ENCODE measurements around the gene MGMT. TPM values are rescaled to one million over a fixed set of nuclear protein-coding genes. Genes with fewer than 3 reads are reported as not detected.

Gene MGMT
- polyA plus RNA-seq, 1 of the 3 experiments (the other 2 are of a cell fraction), result 10.8 TPM

DNA sequence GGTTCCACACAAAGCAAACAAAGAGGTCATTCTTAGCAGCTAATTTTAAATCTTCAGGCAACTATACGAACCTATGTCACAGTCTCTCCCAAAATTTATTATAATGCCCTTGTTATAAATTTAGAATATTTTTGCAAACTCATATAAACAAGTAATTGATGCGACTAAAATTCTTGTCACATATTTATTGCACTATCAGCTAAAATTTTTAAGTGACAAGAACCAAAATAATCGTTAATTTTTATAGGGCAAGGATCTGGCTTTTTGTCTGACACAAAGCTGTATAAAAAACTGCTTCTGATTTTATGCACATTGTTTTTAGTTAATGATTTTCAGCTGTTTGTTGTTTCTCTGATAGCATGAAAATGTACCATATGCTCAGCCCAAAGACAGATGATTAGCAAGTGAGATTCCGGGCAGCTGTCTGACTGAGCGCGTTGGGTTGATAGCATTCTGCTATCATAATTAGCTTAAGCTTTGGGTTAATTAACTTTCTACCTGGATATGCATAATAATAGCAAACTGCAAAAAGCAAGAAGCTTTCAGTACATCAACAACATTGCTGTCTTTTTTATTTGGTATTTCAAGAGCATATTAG lies 136.0 kb downstream of the MGMT start:
- TF ChIP-seq MXI1 (IDR thresholded peaks at IDR 0.05; ENCODE audit: low read depth, low read length), result peak; percentile 34; the same call in 1 of the 2 replicates
- TF ChIP-seq FOXM1 (IDR thresholded peaks at IDR 0.05; ENCODE audit: low read depth), result no peak
- TF ChIP-seq TEAD4 (IDR thresholded peaks at IDR 0.05; ENCODE audit: borderline replicate concordance, insufficient read depth), result no peak
- no peak for TF ChIP-seq YY1 (IDR thresholded peaks at IDR 0.05; ENCODE audit: low read depth)
- TF ChIP-seq ELF1 (IDR thresholded peaks at IDR 0.05), result no peak
- peak in 1 of 2 experiments; percentile 75; a peak in 2 of 4 replicates for TF ChIP-seq EP300 (IDR thresholded peaks at IDR 0.05; ENCODE audit: borderline replicate concordance in 1 of 2, low read depth in 1 of 2, low read length in 1 of 2)
- peak; percentile 45; the same call in 1 of the 2 replicates for TF ChIP-seq FOXJ3 (CRISPR knock-in tag; IDR thresholded peaks at IDR 0.05)
- TF ChIP-seq RCOR1 (IDR thresholded peaks at IDR 0.05; ENCODE audit: low read length), result peak; percentile 80
- TF ChIP-seq CHD2 (IDR thresholded peaks at IDR 0.05; ENCODE audit: low read length, partially characterized antibody), result peak; percentile 42
- TF ChIP-seq GATA2 (CRISPR knock-in tag; IDR thresholded peaks at IDR 0.05), result peak; percentile 65
- ChIA-PET POLR2A (no interaction called here), CTCF (interaction anchor here (0.6 to 1.2 kb wide), 3 partner anchors 224 to 1696 kb away, joined by 3 read pairs; partner anchors contain the start of gene PTPRE)
- no peak overlapping the region for H2AFZ ChIP-seq (ENCODE audit: low read depth)
- no peak overlapping the region for H3K9ac ChIP-seq
- DNase-seq, result peak; percentile 68
- no peak overlapping the region for H3K4me3 ChIP-seq (ENCODE audit: low read depth in 2 of 2, low read length in 1 of 2)
- no peaks in the 10 kb centered on the region for H3K79me2 ChIP-seq (ENCODE audit: insufficient read depth)
- peak overlapping the region in 1 of 2 experiments; percentile 88; a peak in 2 of 4 replicates for H3K27ac ChIP-seq (ENCODE audit: low read depth in 2 of 2, low read length in 1 of 2)
- no peaks in the 10 kb centered on the region for H3K36me3 ChIP-seq (replicated peaks in 1 of 2; ENCODE audit: control insufficient read depth in 1 of 2, insufficient read depth in 2 of 2, low read length in 1 of 2)
- no peaks in the 10 kb centered on the region for H3F3A ChIP-seq (replicated peaks; ENCODE audit: insufficient read depth)
- no peaks in the 10 kb centered on the region for H3K27me3 ChIP-seq (ENCODE audit: insufficient read depth)
- WGBS (ENCODE audit: low lambda C conversion rate), result 44% methylated on average over 6 of the region's 6 CpGs
- H3K9me2 ChIP-seq, result no peaks in the 10 kb centered on the region
- peaks cover 0 to 23% of the 10 kb centered on the region in 2 experiments; a peak in 2 of 4 replicates for H3K4me1 ChIP-seq (ENCODE audit: control insufficient read depth in 1 of 2, insufficient read depth in 2 of 2, low read depth in 1 of 2, low read length in 1 of 2)
- no peak overlapping the region for H3K4me2 ChIP-seq
- H3K9me3 ChIP-seq, result no peaks in the 10 kb centered on the region
- no peaks in the 10 kb centered on the region for H4K20me1 ChIP-seq (ENCODE audit: insufficient read depth)

DNA sequence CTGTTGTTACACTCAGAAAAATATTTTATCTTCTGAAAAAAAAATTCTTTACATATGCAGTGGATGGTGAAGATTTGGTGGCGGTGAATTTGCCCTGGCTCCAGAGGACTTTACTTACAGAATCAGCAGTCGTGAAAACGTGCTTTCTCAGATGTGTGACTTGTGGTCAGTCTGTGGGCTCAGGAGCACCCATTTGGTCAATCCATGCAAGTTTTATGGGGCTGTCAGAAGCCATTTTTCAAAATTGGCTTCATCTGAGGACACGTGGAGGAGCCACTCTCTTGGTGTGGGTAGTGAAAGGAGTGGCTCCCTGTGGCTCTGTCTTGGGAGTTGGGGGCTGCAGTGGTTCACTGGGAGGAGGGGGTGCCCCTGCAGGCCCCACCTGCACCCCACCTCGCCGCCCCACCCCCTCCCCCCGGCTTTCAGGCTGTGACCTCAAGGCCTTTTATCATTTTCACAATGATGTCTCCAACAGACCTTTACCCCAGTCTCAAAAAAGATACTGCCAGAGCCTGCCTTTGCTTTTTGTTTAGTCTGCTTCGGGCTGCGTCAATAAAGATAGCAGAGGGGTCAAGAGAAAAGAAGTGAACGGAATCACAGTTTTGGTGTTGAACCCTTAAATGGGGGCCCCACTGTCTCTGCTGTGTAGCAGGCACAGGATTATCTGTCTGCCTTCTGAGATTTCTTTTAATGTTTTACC lies 137.4 kb downstream of the MGMT start:
- Histone ChIP-seq H2AFZ (ENCODE audit: low read depth) (no peak overlapping the region), H3K4me2 (no peak overlapping the region), H3K9me2 (no peaks in the 10 kb centered on the region), H3K27ac (ENCODE audit: low read depth in 2 of 2, low read length in 1 of 2) (peak overlapping the region in 1 of 2 experiments; percentile 34; a peak in 1 of 4 replicates), H3K9me3 (no peaks in the 10 kb centered on the region), H3F3A (replicated peaks; ENCODE audit: insufficient read depth) (no peaks in the 10 kb centered on the region), H4K20me1 (ENCODE audit: insufficient read depth) (no peaks in the 10 kb centered on the region), H3K9ac (no peak overlapping the region), H3K79me2 (ENCODE audit: insufficient read depth) (no peaks in the 10 kb centered on the region), H3K4me3 (ENCODE audit: low read depth in 2 of 2, low read length in 1 of 2) (no peak overlapping the region), H3K36me3 (replicated peaks in 1 of 2; ENCODE audit: control insufficient read depth in 1 of 2, insufficient read depth in 2 of 2, low read length in 1 of 2) (no peaks in the 10 kb centered on the region), H3K27me3 (ENCODE audit: insufficient read depth) (no peaks in the 10 kb centered on the region), H3K4me1 (ENCODE audit: control insufficient read depth in 1 of 2, insufficient read depth in 2 of 2, low read depth in 1 of 2, low read length in 1 of 2) (peaks cover 0 to 23% of the 10 kb centered on the region in 2 experiments; a peak in 2 of 4 replicates)
- TF ChIP-seq FOXJ3 (CRISPR knock-in tag; IDR thresholded peaks at IDR 0.05) (no peak), RXRA (IDR thresholded peaks at IDR 0.05; ENCODE audit: borderline replicate concordance, low read depth) (no peak)
- CTCF ChIA-PET, result no interaction called here
- 53% methylated on average over 10 of the region's 10 CpGs for WGBS (ENCODE audit: low lambda C conversion rate)
- DNase-seq, result no peak
- POLR2A ChIA-PET, result no interaction called here

All from SK-N-SH (cell line).